Activated CD4-positive, CD25-positive, alpha-beta regulatory T cell (primary cell): ENCODE results near the gene RNF152.
"Not testable (repeated sequence)": the region's sequence is repeated elsewhere in the genome, so short reads cannot be mapped to it uniquely, and the experiment has no call there.

Experiments used
- DNase-seq, 4 experiments: peaks; one replicate each; lab custom pipeline; 2025; lab: John Stamatoyannopoulos, UW

The RNF152 gene

DNA sequence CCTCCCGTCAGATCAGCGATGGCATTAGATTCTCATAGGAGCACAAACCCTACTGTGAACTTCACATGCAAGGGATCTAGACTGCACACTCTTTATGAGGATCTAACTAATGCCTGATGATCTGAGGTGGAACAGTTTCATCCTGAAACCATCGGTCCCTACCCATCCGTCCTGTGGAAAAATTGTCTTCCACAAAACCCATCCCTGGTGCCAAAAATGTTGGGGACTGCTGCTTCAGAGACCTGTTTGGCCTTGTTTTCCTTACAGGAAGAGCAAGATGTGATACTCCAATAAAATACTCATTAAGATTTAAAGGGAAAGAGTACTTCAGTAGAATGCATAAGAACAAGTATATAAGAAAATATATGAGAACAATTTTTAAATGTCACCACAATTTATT lies 71.1 kb downstream of the RNF152 start:
- no peak for DNase-seq

DNA sequence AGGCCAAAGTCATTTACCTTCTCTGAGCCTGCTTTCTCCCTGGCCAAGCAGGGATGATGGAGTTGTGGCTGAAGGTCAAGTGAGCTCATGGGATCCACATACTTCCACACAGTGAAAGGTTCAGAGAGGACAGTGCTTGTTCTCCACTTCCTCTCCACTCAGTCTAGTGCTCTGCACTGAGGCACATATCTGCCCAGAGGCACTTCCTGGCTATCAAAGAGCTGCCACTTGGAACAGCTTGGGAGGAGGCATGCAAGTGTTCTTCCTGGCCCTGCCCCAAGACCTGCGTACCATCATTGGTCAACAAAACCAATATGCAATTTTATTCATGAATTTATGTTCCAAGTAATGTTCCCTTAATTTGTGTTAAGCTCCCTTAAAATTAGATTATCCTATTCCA lies 71.9 kb downstream of the RNF152 start:
- DNase-seq, result no peak

DNA sequence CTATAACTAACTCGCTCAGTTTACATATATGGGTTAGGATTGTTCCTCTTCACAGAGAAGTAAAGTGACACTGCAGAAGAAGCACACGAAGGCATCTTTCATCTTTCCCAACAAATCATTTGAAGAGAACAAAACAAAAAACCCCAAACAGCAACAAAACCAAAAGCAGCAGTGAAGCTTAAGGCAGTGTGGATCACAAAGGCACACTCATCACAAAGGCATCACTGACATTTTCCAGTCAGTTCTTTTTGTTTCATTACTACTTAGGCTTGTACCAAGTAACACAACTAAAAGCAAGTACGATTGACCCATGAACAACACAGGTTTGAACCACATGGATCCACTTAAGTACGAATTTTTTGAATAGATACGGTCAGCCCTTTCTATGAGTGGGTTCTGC lies 75.7 kb downstream of the RNF152 start:
- no peak for DNase-seq

DNA sequence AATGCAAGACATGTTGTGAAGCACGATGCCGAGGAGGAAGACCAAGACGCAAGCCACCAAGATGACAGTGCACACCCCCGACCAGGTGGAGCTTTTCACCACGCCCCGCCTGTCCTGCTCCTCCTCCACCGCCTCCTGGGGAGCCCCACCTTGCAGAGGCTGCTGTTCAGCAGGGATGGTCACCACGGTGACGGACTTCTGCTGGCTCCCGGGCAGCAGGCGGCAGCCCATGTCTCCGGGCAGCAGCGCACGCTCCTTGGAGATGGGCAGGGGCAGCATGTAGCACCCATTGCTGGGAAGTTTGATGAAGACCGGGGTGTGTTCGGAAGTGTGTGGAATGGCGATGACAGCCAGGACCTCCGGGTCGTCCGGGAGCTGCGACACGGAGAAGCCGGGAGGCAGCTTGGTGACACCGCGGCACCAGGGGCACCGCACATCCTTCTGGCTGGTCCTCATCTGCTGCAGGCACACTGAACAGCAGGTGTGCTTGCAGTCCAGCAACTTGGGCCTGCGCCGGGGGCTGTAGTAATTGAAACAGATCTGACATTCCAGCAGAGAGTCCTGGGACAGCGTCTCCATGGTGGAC lies 76.8 kb downstream of the RNF152 start:
- DNase-seq, result no peak

DNA sequence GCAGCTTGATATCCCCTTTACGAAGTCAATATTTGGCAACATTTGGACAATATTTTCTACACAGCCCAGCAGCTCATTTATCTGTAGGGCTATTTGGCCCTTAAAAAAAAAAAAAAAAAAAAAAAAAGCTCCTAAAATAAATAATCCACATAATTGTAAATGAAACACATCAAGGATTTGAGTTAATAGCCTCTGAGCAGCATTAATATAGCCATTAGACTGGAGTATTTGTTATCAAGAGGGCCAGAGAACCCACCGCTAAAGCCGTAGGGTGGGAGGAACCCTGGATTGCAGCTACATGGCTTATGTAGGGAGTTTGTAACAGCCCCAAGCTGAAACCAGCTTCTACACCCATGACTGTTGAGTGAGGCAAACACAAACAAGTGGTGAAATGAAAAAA lies 84.5 kb downstream of the RNF152 start:
- DNase-seq, result no peak

DNA sequence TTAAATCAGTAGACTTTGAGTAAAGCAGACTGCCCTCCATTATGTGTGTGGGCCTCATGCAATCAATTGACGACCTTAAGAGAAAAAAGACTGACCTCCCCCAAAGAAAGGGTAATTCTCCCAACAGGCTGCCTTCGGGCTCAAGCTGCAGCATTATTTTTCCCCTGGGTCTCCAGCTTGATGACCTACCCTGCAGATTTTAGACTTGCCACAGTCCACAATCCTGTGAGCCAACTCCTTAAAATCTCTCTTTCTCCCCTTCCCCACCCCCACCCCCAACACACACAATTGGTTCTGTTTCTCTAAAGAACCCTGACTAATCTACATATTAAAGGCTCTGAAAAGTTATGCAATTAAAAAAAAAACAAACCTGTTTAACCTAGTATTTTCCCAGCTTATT lies 89.4 kb downstream of the RNF152 start:
- no peak for DNase-seq

DNA sequence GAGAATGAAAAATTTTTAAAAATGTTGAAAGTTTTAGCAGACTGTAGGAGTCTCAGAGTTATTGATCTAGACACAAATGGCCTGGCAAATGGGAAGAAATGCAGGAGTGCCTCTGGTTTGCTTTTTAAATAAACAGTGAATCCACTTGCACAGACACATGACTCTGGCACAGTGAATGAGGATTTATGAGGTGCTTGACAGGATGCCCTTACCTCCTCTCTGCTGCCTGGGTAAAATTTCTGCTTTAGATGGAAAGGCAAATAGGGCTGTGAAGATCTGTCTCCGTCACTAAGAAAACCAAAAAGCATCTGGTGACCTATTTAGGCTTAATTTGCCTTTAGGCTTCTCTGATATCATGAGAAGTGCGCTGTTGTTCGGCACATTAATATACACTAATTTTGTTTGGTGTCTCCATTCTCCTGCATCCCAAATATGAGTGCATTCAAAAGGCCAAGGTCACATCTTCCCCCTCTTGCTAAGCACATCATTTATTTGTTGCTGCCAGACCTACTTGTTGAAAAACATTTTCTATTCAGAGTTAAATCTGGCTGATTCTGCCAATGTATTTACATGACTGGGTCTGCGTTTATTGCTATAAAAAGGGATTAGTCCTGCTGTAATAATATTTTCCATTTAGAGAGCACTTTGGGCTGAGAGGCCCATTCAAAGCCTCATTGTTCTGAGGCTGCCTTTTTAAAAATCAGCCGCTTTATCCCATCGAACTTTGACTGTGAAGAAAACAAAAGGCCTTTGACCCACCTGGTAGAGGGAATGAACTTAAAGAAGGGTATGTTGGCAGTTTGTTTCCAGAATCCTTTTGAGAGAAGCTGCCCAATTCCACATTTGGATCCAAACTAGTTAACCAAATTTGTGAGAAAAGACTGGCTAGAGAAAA lies 94.9 kb downstream of the RNF152 start:
- DNase-seq, result no peak

DNA sequence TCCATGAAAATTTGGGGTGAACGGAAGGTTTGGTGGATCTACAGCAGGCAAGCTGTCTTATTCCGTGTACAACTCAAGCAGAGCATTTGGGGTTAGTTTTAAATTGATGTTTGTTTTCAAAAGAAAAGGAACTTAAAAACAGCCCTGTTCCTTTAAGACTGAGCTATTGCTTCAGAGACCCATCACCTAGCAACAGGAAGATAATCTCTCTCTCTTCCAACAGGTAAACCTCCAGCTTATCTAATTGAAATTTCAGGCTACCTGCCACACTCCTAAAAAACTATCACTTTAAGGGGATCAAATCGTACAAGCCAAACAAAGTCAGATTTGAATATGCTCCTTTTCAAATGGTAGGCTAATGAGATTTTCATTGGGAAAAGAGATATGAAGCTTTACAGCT lies 101.8 kb downstream of the RNF152 start:
- DNase-seq, result no peak

DNA sequence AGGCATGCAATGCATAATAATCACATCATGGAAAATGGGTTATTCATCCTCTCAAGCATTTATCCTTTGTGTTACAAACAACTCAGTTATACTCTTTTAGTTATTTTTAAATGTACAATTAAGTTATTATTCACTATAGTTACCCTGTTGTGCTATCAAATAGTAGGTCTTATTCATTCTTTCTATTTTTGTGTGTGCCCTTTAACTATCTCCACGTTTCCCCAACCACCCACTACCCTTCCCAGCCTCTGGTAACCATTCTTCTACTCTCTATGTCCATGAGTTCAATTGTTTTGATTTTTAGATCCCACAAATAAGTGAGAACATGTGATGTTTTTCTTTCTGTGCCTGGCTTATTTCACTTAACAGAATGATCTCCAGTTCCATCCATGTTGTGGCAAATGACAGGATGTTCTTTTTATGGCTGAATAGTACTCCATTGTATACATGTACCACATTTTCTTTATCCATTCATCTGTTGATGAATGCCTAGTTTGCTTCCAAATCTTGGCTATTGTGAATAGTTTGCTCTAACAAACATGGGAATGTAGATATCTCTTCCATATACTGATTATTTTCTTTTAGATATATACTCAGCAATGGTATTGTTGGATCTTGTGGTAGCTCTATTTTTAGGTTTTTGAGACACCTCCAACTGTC lies 105.7 kb downstream of the RNF152 start:
- not testable (repeated sequence) for DNase-seq

DNA sequence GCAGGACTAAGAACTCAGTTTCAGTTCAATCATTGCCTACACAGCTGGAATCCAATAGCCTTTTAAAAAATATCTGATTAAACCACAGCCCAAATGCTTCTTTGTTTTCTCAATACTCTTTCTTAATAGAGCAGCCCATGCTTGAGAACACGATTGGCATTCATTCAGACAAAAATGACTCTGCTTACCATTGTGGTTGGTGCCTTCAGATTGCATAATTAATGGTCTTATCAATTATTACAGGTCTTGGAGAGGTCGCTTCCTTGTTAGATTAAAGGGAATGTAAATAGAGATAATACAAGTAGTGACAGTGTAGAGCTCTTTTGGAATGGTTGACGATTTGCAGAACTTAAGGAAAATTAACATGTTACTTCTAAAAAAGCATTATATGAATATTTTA lies 107.2 kb downstream of the RNF152 start:
- no peak for DNase-seq

DNA sequence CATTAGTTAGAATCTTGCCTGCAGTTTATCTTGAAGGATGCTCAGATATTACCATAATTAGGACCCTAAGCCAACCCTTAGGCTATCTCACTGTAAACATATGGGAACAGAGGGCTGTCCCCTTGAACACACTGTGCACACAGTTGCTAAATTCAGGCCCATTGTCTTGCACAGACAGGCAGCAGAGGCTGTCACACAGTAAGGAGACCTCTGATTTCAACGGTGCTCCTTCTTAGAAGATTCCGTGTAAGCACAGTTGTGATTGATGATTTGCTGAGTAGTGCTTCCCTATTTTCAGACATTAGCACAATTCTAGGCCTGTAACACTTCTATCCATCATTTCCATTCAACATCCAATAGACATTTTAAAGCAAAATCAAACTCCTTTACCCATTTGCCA lies 108.0 kb downstream of the RNF152 start:
- no peak for DNase-seq

DNA sequence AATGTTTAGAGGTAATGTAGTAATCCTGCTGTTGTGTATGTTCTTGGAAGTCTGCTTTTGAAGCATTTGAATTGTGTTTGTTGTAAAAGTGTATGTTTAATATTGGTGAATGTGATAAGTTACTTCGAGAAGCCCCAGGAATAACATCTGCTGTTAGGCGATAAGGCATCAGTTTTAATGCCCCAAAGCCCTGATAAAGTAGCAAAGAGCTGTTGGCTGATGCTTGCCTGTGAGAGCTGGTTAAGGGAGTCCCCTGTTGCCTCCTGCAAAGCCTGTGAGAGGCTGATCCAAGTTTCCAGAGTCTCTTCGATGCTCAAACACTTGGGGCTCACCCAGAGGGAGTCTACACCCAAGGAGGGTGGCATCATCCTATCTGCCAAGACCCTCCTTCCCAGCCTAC lies 110.3 kb downstream of the RNF152 start:
- DNase-seq, result no peak

DNA sequence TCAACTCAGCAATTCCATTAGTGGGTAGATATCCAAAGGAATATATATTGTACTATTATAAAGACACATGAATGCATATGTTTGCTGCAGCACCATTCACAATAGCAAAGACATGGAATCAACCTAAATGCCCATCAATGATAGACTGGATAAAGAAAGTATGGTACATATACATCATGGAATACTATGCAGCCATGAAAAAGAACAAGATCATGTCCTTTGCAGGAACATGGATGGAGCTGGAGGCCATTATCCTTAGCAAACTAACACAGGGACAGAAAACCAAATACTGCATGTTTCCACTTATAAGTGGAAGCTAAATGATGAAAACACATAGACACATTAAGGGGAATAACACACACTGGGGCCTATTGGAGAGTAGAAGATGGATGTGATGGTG lies 116.6 kb downstream of the RNF152 start:
- DNase-seq, result not testable (repeated sequence)

DNA sequence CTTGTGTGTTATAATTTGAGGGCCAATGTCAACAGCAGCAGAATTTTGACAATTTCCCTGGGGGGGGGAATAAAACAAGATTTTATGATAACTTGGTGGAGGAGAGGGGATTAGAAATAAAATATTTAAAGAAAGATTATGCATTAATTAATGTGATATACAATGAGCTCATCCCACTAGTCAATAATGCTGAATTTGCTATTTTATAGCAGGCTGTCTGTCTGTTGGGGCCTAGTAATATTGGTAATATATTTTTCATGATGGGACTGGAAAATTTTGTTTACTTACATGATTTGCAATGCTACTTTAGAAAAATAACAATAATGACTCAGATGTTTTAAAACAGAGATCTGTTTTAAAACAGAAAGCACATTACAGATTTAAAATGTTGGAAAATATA lies 118.0 kb downstream of the RNF152 start:
- no peak for DNase-seq

DNA sequence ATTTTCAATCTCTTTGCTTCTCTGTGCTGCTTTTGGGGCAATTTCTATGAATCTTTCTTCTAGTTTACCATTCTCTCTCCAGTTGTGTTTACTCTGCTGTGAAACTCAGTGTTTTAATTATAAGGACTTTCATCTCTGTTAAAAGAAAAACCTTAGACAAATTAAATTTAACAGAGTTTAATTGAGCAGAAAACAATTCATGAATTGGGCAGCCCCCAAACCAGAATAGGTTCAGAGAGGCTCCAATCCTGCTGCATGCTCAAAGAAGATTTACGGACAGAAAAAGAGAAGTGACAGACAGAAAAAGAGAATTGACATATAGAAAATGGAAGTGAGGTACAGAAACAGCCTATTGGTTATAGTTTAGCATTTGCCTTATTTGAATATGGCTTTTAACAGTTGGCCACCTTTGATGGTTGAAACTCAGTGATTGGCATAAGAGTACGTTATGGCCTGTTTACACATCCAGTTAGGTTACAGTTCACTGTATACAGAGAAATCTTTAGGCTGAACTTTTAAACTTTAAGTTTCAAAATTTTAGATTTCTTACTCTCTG lies 120.4 kb downstream of the RNF152 start:
- no peak for DNase-seq

DNA sequence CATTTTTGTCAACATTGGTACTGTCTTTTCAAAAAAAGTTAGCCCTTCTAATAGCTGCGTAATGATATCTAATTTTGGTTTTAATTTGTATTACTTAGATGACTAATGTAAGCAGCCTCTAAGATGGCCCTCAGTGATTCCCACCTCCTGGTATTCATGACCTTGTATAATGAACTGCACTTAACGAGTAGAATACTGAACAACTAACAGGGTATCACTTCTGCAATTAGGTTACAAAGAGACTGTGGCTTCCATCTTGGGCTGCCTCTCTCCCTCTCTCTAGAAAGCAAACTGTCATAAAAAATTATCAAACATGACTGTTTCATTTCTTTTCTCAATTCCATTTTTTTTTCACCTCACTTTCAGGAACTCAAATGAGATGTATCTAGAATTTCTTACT lies 120.9 kb downstream of the RNF152 start:
- DNase-seq, result no peak

DNA sequence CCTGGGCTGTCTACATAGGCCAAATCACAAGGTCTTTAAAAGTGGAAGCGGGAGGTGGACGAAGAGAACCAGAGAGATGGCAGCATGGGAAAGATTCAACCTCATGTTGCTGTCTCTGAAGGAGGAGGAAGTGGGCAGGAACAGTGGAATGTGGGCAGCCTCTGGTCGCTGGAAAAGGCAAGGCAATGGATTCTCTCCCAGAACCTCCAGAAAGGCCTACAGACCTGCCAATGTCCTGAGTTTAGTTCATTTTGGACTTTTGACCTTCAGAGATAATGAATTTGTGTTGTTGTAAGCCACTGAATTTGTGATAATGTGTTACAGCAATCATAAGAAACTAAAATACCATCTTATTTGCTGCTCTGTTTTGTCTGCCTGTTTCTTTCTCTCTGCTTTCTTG lies 122.5 kb downstream of the RNF152 start:
- no peak for DNase-seq

DNA sequence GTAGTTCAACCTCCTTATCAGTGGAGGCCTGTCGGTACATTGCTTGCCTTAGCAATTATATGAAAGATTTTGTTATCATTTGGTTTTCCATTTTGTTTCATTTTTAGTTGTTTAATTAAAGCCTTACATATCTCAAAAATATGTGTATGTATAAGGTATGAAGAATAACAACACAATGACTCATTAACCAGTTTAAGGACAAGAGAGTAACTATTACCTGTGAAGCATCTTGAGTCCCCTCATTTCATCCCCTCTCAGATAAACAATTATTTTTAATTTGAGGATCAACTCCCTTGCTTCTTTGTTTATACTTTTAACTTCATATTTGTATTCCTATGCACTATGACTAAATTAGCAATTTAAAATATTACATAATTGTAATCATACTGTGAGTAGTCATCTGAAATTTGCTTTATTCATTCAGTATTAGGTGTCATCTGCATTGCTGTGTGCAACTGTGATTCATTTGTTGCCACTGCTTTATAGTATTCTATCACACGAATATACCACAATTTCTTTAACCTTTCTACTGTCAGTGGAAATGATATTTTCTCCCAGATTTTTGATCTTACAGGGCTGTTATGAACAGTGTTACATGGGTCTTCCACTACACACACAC lies 126.4 kb downstream of the RNF152 start:
- DNase-seq, result no peak

DNA sequence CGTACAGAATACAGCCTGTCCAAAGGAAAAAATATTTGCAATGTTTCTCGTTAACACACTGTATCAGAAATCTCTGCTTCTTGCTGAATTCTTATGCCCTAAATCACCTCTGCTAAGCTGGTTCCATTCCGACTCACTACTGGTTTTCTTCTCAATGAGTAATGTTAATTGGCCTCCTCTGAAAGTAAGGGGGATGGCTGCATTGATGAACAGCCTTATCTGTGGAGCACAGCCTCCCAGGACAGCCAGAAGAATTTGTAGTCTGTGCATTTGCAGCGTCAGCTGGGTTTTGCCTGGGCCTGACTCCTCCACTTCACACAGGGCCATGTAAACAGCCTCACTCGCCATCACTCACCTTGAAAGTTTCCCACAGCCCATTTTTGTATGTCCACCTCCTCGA lies 127.7 kb downstream of the RNF152 start:
- no peak for DNase-seq

DNA sequence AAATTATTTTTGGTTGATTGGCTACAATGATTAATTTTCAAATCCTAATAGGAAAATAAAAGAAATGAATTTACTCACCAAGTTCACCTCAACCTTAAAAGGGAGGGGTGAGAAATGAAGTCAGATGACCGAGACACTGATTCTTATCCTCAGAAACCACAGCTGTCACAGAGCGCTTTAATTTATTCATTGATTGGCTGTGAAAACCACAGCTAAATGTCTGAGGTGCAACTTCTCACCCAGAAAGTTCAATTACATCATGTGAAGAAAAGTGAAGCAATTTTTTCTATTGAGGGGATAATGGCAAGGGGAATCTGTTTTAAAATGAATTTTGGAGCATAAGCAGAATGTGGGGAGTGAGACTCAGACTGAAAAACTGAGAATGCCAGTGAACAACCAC lies 128.4 kb downstream of the RNF152 start:
- no peak for DNase-seq

DNA sequence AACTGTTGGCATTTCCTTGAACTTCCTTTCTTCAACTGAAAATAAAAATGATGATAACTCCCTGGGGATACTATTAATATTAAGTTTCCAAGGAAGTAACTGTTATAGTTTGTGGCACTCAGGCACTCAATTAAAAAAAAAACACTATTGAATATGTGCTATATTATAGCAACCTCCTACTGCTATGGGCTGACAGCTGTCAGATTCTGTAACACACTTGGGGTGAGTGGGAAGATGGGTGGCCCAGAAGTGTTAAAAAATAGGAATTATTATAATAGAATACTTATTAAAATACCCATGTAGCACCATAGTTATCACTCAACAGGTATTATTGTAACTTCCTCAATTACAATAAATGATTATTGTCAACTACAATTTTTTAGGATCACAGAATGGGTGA lies 130.9 kb downstream of the RNF152 start:
- no peak for DNase-seq
